ENCODE data around the gene FADS6. TPM values are rescaled to one million over a fixed set of nuclear protein-coding genes. Genes with fewer than 3 reads are reported as not detected.

The FADS6 gene
- total RNA-seq, 1 donor from 2014 or later, result not detected

DNA sequence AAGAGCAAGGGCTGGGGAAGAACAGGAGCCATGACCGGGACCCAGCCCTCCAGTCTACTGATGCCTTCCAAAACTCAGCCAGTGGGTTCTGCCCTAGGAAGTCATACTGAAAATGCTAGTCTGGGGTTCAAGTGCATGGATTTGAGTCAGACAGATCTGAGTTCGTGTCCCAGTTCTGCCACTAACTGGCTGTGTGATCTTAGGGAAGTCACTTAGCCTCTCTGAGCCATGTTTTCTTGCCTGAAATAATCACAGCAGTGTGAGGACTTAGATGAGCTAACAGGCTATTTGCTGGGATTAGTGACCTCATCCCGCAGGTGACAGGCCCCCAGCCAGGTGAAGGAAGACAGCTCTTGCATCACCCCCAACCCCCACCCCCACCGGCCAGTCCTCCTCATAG lies 38.1 kb downstream of the FADS6 start:
- no peak for DNase-seq (ENCODE audit: low spot score)

DNA sequence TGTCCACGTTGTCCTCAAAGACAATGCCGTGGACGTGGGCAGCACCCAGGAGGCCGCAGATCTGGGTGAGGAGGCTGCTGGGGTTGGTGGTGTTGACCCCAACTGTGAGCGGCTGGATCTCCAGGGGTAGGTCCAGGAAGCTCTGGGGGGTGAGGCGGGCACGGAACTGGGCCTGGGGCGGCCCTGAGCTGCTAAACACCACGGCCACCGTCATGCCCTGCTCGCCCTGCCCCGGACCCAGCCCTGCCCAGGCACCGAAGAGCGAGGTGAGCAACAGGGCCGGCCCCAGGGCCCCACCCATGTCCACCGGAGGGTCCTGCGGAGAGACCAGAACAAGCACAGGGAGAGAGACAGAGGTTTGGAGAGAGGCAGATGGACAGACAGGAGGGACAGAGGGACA lies 38.6 kb downstream of the FADS6 start:
- DNase-seq (ENCODE audit: low spot score), result no peak

DNA sequence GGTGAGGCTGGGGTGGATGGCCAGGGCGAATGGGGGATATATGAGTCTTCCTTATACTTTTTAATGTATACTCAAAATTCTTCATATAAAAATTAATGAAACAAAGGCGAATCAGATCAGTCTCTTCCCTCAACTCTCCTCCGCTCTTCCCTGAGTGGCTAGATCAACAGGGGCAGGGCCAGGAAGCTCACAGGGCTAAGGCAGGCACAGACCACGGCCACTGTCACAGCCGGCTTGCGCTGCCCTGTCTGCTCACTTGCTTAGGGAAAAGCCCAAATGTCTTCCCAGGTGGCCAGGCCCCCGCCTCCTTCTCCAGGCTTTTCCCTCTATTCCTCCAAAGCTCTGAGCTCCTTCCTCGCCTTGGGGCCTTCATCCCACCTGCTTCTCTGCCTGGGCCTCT lies 39.8 kb downstream of the FADS6 start:
- no peak for DNase-seq (ENCODE audit: low spot score)

DNA sequence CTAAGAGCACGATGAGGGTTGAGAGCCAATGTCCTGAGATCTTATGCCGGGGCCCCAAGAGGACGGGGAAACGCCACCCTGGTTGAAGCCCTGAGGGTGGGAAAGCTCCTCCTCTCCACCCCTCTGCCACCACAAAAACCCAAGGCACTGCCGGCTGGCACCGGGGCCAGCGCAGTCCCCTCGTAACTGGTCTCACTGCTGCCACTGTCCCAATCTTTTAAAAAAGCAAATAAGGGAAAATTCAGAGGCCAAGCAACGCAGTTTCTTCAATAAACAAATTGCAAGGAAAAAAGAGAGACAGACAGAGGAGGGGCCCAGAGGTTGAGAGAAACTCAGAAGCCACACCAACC lies 40.4 kb downstream of the FADS6 start:
- no peak for DNase-seq (ENCODE audit: low spot score)

DNA sequence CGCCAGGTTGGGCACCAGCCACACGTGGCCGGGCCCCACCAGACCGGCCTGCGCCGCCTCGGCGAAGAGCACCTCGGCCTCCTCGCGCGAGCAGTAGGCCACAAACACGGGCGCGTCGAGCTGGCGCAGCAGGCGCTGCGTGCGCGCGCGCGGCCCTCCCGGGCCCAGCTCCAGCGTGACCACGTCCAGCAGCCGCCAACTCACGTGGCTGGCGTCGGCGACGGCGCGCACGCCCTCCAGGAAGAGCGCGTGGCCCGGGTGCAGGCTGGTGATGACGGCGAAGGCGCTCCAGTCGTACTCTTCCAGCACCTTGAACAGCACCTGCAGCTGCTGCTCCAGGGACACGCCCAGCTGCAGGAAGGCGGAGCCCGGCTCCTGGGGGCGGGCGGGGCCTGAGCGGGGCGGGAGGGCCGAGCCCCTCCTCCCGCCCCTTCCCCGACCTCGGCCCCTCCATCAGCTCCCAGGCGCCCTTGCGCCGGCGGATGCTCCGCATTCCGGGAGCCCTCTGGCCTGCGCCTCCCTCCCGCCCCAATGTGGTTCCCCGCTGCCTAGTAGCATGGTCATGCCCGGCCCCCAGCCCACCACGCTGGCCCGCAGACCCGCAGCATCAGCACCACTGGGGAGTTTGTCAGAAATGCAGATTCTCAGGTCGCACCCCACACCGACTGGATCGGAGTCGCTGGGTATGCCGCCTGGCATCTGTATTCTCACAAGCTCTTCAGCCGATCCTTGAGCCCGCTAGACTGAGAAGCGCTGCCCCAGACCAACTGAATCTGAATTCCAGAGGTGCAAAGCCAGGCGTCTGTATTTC lies 41.0 kb downstream of the FADS6 start:
- no peak for DNase-seq (ENCODE audit: low spot score)

DNA sequence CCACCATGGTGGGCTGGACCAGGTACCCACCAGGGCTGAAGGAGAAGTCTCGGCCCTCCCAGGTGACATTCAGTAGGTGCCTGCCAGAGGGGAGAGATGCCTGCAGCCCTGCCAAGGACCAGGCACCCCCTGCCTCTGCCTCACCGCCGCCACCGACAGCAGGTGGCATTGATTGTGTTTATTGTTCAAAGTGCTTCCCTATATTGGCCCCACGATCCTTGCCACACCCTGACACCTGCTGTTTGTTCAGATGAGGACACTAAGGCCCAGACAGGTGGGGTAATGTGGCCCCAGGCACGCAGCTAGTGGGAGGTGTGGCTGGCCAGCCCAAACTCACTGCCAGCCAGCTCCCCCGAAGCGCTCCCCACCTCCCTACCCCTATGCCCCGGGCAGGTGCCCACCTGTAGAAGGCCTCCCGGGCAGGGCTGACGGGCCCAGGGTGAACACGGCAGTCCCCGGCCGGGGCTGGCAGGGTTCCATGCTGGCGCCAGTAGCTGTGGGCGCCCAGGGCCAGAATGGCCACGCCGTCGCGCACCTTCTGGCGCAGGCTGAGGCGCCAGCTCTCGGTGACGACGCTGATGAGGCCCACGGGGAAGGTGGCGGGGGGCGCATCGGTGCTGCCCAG lies 41.7 kb downstream of the FADS6 start:
- no peak for DNase-seq (ENCODE audit: low spot score)

DNA sequence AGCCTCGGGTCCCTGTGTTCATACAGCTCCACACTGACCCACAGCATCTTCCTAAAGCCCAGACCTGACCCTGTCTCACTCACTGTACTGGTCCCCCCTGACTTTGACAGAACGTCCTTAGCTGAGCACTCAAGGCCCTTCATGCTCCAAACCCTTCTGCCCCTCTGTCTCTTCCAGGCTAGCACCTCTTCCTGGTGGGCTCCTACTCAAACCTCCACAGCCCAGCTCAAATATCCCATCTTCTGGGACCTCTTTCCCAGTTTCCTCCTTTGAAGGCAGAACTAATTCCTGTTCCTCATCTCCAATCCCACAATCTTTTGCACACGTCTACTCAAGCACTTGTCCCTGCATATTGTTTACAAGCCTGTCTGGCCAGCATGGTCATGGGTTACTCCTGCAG lies 42.5 kb downstream of the FADS6 start:
- DNase-seq (ENCODE audit: low spot score), result no peak

DNA sequence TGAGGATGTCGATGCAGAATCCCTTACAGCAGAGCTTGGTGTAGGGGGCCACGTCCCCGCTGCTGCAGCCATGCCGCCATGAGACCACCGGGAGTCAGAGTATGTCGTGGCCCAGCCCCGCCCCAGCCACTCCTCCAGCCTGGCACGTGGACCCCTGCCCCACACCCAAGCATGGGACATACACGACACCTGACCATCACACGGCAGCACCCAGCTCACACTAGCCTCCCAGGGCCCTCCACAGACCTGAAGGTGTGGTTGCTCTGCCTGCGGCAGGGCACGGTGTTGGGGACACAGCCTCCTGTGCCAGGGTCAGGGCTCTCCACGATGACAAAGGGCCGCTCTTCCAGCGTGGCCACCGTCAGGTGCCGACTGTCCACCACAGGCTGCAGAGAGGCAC lies 43.1 kb downstream of the FADS6 start:
- DNase-seq (ENCODE audit: low spot score), result no peak

DNA sequence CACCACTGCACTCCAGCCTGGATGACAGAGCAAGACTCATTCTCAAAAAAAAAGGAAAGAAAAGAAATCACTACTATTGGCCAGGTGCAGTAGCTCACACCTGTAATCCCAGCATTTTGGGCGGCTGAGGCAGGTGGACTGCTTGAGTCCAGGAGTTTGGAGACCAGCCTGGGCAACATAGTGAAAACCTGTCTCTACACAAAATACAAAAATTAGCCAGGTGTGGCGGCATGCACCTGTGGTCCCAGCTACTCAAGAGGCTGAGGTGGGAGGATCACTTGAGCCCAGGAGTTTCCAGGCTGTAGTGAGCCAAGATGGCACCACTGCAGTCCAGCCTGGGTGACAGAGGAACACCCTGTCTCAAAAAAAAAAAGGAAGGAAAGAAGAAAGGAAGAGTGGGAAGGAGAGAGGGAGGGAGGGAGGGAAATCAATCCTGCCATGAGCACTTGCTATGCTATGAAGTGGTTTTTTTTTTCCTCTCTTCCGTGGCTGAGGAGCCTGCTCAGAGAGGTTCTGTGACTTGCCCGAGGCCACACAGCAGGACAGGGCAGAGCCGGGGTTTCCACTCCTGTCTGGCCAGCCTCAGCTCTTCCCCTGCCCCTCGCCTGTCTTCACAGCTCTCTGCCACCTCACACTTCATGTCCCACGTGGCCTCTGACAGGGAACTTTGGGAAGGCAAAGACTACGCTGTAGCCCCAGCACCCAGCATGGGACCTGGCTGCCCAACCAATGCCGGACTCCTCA lies 44.6 kb downstream of the FADS6 start:
- DNase-seq (ENCODE audit: low spot score), result no peak

DNA sequence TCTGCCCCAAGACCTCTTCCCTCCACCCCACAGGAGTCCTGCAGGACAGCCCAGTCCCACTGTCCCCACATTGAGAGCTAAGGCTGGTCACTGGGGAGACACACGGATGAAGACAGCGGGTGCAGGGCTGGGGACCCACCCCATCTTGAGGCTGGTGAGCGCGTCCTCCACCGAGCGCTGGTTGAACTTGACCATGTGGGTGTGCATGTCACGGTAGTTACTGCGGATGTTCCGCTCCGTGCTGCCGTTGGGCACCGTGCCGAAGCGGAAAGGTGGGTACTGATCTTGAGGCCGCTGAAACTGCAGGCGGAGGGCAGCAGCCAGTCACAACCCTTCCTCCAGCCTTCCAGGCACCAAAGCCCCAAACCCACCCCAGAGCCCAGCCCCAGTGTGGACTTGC lies 46.8 kb downstream of the FADS6 start:
- no peak for DNase-seq (ENCODE audit: low spot score)

DNA sequence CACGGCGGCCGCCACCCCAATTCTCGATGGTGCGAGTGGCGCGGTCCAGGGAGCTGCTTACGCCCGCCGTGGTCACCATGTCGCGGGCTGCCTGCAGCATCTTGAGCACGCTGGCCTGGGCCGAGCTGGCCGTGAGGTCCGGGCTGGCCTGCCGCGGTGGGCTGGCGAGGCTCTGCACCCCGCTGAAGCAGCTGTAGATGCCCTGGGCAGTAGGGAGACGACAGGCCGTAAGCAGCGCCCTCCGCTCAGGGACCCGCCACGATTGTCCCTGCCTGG lies 50.1 kb downstream of the FADS6 start:
- no peak for DNase-seq (ENCODE audit: low spot score)

DNA sequence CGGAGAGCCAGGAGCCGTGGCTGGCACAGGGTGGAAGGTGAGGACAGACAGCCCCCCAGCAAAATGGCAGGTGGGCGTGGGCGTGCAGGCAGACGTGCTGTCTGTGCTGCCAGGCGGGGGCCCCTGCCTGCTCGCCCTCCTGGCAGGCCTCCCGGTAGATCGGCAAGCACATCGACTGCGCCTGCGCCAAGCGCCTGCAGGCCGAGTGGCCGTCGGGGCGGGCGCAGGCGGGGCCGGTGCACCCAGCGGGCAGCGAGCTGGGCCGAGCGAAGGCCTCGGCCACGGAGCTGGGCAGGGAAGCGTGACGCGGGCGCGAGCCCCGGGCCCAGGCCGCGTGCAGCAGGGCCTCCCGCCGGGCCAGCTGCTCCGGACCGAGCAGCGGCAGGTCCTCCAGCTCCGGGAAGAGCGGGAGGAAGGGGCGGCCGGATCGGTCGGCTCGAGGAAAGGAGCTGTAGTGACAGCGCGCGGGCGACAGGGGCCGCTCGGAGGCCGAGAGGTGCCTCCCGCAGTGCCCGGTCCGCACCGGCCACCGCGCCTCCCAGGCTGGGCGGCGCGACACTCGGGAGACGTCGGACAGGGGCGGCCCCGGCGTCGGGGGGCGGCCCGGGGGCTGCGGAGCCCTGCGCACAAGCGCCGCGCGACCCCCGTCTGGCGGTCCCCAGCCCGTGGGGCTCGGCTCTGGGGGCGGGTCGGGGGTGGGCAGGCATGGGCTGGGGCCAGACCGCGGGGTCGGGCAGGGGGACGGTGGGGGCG lies 50.7 kb downstream of the FADS6 start:
- DNase-seq (ENCODE audit: low spot score), result peak; percentile 79

DNA sequence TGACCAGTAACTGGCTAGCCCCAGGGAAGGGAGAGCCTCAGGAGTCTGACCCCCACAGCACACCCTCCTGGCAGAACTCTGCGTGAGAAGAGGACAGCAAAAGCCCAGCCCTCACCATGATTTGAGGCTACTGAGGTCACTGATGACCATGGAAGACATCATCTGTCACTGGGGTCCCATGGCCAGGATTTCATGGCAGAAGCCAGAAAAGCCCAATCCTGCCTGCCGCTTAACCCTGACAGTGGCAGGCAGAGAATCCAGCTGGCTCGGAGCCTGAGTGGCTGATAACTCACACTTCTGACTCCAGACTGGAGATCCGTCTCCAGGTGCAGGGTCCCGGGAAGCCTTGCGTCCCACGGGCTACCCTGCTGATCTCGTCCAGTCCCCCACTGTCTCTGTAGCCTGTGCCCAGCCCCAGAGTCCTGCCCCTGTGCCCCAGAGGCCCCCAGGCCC lies 51.3 kb downstream of the FADS6 start:
- no peak for DNase-seq (ENCODE audit: low spot score)

DNA sequence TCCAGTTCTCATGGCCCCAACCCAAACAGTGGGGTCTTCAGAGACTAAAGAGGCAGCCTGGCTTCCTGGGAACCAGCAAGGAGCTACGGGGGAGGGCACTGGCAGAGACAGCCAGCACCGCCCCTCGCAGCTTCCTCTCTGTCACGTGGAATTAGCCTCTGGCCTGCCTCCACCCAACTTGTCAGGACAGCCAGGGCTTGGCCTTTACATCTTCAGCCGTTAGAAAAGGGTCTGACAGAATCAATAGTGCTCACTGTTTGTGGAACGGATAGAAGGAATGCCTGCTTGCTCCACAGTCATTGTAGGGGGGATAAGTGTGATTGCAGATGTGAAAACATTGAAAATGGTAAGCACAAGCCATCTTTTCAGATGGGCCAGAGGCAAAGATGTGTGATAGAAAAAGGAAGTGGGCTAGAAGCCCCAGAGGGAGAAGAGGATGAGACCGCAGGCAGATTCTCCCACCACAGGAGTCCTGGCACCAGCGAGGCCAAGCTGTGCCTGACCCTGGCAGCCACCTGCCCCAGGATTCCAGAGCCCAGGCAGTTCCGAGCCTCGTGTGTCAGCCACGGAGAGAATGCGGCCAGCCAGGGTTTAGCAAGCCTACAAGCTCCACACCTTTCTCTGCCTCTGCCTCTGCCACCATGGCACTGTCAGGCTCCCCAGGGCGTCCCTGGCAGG lies 52.3 kb downstream of the FADS6 start:
- DNase-seq (ENCODE audit: low spot score), result peak; percentile 75

DNA sequence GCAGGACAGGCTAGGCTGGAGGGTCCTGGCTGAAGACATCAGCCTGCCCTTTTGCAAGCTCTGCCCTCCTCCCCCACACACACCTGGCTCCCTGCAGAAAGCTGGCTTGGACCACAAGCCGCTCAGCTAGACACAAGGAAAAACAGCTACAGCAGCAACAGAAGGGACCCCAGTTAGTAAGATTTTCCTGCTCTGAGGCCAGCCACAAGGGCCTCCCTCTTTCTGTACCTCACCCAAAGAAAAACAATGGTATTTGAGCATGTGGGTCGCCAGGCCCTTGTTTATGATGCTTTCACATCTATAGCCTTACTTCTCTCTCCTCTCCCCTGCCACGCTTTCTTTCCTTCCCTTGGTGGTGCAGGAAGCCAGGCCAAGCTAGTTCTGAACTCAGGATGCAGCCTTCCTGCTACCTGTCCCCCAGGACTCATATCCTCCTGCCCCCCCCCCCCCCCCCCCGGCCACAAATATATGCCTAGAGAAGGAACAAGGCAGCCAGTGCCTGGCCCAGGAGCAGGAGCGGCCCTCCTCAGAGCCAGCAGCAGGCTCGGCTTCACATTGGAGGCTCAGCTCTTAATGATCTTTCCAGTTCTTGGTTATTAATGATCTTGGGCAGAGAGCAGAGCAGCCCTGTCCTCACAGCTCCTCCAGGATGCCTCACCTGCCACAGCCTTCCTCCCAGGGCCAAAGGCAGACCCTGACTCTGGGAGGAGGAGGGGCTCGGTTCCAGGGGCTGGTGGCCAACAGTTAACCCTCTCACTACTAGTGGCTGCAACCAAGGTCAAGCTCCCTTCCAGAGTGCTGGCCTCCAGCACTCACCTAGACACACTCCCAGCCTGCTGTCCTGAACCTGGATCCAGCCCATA lies 53.2 kb downstream of the FADS6 start:
- no peak for DNase-seq (ENCODE audit: low spot score)

DNA sequence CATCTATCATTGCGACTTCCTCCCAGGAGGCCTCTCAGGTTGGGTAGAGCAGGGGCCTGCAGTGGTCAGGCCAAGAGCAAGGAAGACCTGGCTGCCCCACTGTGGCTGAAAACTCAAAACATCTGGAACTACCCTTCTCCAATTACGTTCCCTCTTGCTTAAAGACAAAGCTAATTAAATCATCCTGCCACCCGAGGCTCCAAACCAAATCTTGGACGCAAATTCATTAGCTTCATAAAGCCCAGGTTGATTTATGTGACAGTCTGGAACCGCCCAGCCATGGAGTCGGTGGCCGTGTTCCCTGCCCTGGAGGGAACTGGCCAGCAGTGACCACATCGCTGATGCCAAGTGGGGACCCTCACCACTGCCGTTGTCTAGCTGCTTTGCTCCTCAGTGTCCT lies 55.2 kb downstream of the FADS6 start:
- DNase-seq (ENCODE audit: low spot score), result no peak

DNA sequence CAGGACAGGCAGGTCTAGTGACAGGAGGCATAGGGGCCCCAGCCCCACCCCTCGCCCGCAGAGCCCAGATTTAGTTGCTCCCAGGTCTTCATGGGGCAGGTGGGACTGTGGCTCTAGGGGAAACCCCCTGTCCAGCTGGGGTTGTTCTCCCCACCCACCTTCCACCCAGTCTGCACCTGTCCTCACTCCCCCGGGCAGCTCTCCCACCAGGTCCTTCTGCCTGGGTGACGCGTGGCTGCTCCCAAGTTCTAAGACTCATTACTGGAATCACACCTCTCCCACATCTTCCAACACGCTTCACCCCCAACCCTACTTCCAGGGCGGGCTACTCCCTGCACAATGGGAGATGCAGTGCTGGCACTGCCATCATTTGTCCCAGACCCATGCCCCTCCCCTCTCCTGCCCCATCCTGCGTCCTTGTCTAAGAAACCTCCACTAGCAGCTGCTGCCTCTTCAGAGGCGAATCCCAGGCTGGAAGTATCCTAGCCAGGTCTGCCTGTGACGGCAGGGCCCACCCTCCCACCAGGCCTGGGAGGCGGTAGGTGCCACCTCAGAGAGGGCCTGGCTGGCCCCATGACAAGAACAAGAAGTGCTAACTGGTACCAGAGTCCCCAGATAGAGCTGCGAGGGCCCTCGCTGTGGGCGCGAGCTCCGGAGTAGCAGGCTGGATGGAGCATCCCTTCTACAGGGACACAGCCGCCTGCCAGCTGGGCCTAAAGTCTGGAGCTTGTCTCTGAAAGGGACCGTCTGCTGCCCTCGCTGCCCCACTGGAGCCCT lies 56.6 kb downstream of the FADS6 start:
- no peak for DNase-seq (ENCODE audit: low spot score)

DNA sequence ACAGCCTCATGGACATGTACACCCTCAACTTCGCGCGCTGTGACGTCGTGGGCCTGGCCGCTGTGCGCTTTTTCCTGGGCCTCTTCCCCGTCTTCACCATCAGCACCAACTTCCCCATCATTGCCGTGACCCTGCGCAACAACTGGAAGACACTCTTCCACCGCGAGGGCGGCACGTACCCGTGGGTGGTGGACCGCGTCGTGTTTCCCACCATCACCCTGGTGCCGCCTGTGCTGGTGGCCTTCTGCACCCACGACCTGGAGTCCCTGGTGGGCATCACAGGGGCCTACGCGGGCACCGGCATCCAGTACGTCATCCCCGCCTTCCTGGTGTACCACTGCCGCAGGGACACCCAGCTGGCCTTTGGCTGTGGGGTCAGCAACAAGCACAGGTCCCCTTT lies 57.2 kb downstream of the FADS6 start:
- DNase-seq (ENCODE audit: low spot score), result no peak

DNA sequence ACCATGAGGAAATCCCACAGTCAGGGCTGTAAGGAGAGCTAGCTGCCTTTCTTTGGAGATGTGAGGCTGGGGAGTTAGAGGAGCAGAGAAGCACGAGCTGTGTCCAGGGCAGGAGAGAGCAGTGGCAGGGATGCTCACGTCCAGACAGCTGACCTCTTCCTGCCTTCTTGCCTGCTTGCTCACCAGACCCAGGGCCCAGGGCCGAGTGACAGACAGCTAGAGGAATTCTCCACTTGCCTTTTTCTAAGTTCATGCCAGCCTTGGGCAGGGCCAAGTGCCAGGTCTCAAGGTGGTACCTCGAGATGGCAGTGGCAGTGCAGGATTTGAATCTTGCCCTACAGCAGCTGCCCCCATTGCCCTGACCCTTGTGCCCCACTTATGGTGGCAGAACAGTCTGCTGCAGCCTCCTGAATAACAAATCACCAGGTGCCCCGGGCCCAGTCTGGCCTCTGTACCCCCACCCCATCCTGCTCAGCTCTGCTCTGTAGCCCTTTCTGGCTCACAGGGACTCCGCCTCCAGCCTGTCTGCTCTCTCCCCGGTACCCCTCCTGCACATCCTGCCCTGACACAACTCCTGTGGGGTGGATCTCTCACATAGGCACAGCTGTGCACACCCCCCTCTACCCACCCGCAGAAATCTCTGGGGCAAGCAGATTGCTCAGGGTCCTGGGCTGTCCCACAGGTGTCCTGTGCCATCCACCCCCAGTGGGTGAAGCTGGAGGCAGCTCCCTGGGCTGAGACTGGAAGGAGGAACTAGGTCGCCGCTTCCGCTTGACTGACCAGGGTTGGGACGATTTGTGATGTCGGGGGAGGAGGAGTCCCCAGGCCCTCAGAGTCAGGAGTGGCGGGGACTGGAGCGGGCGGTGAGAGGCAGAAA lies 59.7 kb downstream of the FADS6 start:
- no peak for DNase-seq (ENCODE audit: low spot score)
